DMS 273 (cell line): ENCODE results near the gene ACVR1.
"Not testable (repeated sequence)": the region's sequence is repeated elsewhere in the genome, so short reads cannot be mapped to it uniquely, and the experiment has no call there.

Source experiments
- DNase-seq: peaks from one replicate; lab custom pipeline; 2025; ENCODE audit not compliant: unreplicated experiment; lab: John Stamatoyannopoulos, UW

The ACVR1 gene

GRCh38 chr2:157761520-157761919 lies 114.6 kb downstream of the ACVR1 start:
- no peak for DNase-seq

- DNase-seq: peak; percentile 10
Measured at GRCh38 chr2:157760949-157761348, 115.2 kb downstream of the ACVR1 start.

DNA sequence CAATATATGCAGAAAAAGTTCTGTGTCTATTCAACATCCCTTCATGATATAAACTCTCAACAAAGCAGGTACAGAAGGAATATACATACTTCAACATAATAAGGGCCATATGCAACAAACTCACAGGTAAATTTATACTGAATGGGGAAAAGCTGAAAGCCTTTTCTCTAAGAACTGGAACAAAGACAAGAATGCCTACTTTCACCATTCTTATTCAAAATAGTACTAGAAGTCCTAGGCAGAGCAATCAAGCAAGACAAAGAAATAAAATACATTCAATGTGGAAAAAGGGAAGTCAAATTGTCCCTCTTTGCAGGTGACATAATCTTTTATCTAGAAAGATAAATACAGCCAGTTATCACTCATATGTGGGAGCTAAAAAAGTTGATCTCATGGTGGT lies 116.3 kb downstream of the ACVR1 start:
- DNase-seq: no peak

- DNase-seq: peak; percentile 22
Measured at GRCh38 chr2:157758586-157758985, 117.5 kb downstream of the ACVR1 start.

- DNase-seq: no peak
Measured at GRCh38 chr2:157757500-157757899, 118.6 kb downstream of the ACVR1 start.

DNA sequence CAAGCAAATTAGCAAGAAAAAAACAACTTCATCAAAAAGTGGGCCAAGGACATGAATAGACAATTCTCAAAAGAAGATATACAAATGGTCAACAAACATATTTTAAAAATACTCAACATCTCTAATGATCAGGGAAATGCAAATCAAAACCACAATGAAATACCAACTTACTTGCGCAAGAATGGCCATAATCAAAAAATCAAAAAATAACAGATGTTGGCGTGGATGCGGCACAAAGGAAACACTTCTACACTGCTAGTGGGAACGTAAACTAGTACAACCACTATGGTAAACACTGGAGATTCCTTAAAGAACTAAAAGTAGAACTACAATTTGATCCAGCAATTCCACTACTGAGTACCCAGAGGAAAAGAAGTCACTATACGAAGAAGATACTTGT lies 119.7 kb downstream of the ACVR1 start:
- not testable (repeated sequence) for DNase-seq

DNA sequence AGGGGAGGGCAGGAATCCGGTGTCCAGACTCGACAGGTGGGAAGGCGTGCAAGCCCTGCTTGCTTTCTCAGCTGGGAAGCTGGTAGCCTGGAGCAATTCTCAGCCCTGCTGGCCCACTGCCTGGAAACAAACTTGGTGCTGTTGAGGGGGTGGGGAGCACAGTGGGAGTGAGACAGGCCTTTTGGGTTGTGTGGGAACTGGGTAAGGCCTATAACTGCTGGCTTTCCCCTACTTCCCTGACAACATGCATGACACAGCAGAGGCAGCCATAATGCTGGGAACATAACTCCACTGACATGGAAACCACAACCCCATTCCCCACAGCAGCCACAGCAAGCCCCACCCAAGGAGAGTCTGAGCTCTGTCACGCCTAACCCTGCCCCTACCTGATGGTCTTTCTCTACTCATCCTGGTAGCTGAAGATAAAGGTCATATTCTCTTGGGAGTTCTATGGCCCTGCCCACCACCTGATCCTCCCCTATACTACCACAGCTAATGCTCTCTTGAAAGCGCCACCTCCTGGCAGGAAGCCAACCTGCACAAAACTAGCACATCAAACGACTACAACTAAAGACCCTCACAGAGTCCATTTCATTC lies 124.6 kb downstream of the ACVR1 start:
- peak; percentile 88 for DNase-seq

DNA sequence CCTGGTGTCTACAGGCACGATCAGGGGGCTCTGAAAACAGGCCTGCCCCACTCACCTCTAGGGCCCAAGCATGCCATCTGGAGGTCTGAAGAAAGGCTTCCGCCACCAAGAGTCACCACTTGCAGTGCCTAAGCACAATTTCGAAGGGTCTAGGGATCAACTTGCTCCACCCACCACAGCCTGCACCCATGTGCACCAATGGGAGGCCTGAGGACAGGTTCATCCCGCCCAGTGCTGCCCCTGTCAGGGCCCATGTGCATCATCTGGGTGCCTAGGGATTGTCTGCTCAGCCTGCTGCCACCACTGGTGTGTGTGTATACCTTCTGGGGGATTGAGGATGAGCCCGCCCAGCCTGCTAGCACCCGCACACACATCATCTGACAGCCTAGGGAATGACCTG lies 126.4 kb downstream of the ACVR1 start:
- no peak for DNase-seq

GRCh38 chr2:157748371-157749142 lies 127.6 kb downstream of the ACVR1 start:
- no peak for DNase-seq

- DNase-seq: no peak
Measured at GRCh38 chr2:157747695-157748370, 128.3 kb downstream of the ACVR1 start.

GRCh38 chr2:157747280-157747679 lies 128.8 kb downstream of the ACVR1 start:
- DNase-seq: no peak

- no peak for DNase-seq
Measured at GRCh38 chr2:157746234-157746950, 129.7 kb downstream of the ACVR1 start.

DNA sequence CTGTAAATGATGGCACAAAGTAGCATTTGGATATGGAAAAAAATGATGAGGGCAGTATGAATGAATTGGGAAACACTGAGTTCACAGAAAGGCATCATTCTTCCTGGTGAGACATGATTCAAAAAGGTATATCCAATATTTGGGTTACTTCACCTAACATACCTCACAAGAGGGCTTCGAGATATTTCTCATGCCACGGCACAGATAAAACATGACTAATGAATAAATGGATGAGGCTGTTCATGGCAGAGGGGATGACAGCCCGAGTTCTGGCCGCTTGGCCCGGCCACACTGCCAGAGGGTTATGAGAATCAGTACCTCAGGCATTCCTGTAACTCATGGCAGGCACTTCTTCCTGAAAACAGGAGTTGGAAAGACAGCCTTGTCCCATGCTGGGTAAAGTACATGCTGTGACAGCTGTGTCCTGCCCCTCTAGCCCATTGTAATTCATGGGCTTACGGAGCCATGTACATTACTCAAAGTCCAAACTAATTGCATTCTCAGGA lies 131.5 kb downstream of the ACVR1 start:
- no peak for DNase-seq

GRCh38 chr2:157743051-157743450 lies 133.1 kb downstream of the ACVR1 start:
- DNase-seq: no peak

GRCh38 chr2:157741819-157742484 lies 134.2 kb downstream of the ACVR1 start:
- DNase-seq: no peak

DNA sequence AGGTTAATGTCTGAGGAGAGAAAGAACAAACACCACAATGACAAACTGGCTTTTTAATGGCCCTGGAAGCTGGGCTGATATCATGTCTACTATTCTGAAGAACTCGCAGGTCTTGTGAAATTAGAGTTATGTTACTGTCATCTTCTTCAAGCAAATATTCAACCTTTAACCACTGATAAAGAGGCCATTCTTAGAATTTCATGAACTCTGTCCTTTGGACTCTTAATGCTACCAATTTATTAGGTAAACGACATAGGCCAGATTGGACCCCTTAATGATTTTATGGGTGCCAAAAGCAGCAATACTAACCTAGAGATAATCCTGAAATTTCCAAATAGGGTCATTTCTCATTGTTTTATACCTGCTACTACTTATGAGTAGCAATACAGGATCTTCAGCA lies 138.5 kb downstream of the ACVR1 start:
- no peak for DNase-seq

GRCh38 chr2:157735532-157735931 lies 140.6 kb downstream of the ACVR1 start:
- DNase-seq: no peak

GRCh38 chr2:157733263-157733662 lies 142.9 kb downstream of the ACVR1 start:
- DNase-seq: no peak

DNA sequence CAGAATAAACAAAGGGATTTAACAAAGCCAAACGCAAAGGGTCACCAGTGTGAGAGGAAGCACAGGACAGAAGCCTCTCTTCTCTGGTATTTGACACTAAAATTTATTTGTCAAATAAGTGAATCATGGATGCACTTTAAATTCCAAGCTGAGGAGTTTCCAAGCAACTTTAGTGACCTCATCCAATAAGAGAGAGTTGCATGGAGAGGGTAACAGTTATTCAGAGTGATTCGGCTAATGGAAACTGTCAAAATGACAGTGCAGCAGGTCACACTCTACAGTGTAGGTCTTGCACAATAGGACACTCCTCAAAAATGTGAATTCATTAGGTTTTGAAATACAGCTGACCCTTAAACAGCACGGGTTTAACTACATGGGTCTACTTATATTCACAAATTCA lies 143.5 kb downstream of the ACVR1 start:
- DNase-seq: no peak

DNA sequence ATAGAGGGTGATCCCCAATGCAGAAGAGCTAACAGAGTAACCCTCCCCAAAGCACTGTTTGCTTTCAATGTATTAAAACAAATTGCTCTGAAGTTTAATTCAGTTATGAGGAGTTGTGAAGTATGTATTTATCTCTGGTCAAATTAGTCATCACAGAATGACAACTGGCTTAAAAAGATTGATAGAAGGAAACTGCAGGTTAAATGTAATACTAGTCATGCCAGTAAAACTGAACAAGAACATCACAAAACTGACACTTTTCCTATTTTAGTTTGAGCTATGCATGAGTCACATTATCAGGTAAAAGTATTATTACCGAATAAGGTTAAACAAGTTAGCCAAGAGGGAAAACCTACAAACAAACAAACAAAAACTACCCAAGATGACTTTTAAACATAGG lies 148.4 kb downstream of the ACVR1 start:
- DNase-seq: no peak

DNA sequence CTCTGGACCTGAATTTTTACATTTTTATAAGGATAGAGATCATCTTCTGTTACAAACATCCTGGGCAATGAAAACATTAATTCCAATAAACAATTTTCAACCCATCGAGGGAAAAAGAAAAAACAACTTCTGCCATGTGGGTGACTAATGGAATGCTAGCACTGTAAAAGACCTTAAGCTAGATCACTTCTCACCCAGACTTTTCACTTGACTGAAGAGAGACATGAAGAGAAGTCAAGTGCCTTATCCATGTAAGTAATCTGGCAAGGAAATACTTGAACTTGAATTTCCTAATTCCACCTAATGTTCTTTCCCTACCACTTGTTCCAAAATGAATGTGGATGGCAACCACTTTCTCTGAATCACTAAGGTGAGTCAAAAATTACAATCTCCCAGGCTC lies 149.2 kb downstream of the ACVR1 start:
- no peak for DNase-seq
